Chondrocyte (in vitro differentiated cells): ENCODE results near the gene GPR137B. TPM values are rescaled to one million over a fixed set of nuclear protein-coding genes. Genes with fewer than 3 reads are reported as not detected.
"Not testable (repeated sequence)": the region's sequence is repeated elsewhere in the genome, so short reads cannot be mapped to it uniquely, and the experiment has no call there.

Experiments used
- DNase-seq: peaks from one replicate; pipeline ENCODE4 v3.0.0; 2021; ENCODE audit warnings: mixed read lengths, low spot score
- H3K27ac Mint-ChIP-seq: one replicate; pipeline ENCODE4 v1.8.0; 2021; ENCODE audit warnings: mild to moderate bottlenecking, moderate library complexity, mixed read lengths; ENCODE audit not compliant: unreplicated experiment
- H3K27me3 Mint-ChIP-seq: 2 replicates; pipeline ENCODE4 v1.8.0; 2021; ENCODE audit warnings: low read depth, mixed read lengths
- H3K36me3 Mint-ChIP-seq: 2 replicates; pipeline ENCODE4 v1.8.0; 2021; ENCODE audit warnings: low read depth, mixed read lengths
- H3K4me1 Mint-ChIP-seq: 2 replicates; pipeline ENCODE4 v1.8.0; 2021; ENCODE audit warnings: low read depth, mild to moderate bottlenecking, mixed read lengths
- H3K4me3 Mint-ChIP-seq: one replicate; pipeline ENCODE4 v1.8.0; 2021; ENCODE audit warnings: mild to moderate bottlenecking, moderate library complexity, mixed read lengths; ENCODE audit not compliant: unreplicated experiment
- H3K9me3 Mint-ChIP-seq: 2 replicates; pipeline ENCODE4 v1.8.0; 2021; ENCODE audit warnings: low read depth, mixed read lengths
- total RNA-seq: library from RNA; stranded (reverse); gene quantifications from 3 replicates; pipeline ENCODE4 v1.2.1, GENCODE V29; 2021
- TF ChIP-seq, protein P1 (sequence below): fragments of 200-600 bp; sonication (generic); IDR thresholded peaks from 2 replicates; pipeline ENCODE4 v1.5.0; 2021; ENCODE audit warnings: antibody characterized with exemption, mild to moderate bottlenecking, moderate library complexity

GPR137B gene
- total RNA-seq, 1 donor from 2014 or later: 12.2 TPM

DNA sequence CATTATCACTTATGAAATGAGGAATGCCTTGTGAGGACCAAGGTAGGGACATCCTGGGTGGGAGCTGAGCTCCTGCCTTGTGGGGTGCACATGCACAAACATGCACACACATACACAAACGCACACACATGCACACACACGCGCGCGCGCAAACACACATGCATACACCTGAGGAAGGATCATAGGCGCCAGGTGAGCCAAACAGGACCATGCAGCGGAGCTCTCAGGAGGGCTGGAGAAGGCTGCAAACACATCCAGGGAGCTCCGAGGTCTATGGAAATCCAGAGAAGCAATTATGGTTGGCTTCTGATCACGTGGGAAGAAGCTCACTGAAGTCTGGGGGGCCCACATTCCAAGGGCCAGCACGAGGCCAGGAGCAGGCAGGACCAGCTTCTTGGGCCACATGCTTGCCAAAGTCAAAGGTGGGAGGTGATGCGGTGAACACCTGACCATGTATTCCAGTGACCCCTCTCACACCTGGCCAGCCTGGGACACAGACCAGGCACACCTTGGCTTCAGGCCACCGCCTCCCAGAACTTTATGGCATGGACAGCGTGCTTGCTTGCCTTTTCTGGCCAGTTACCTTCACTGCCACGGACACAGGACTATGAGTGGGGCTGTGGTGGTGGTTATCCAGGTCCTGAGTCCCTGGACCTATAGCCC lies 13.6 kb downstream of the GPR137B start:
- DNase-seq: peak; percentile 63
- Mint-ChIP-seq H3K9me3 (no peaks in the 10 kb centered on the region), H3K36me3 (peaks cover 3% of the 10 kb centered on the region), H3K4me1 (no peaks in the 10 kb centered on the region), H3K27me3 (no peaks in the 10 kb centered on the region), H3K4me3 (no peak overlapping the region), H3K27ac (no peak overlapping the region)
- TF ChIP-seq, protein P1, sequence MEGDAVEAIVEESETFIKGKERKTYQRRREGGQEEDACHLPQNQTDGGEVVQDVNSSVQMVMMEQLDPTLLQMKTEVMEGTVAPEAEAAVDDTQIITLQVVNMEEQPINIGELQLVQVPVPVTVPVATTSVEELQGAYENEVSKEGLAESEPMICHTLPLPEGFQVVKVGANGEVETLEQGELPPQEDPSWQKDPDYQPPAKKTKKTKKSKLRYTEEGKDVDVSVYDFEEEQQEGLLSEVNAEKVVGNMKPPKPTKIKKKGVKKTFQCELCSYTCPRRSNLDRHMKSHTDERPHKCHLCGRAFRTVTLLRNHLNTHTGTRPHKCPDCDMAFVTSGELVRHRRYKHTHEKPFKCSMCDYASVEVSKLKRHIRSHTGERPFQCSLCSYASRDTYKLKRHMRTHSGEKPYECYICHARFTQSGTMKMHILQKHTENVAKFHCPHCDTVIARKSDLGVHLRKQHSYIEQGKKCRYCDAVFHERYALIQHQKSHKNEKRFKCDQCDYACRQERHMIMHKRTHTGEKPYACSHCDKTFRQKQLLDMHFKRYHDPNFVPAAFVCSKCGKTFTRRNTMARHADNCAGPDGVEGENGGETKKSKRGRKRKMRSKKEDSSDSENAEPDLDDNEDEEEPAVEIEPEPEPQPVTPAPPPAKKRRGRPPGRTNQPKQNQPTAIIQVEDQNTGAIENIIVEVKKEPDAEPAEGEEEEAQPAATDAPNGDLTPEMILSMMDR: no peak

DNA sequence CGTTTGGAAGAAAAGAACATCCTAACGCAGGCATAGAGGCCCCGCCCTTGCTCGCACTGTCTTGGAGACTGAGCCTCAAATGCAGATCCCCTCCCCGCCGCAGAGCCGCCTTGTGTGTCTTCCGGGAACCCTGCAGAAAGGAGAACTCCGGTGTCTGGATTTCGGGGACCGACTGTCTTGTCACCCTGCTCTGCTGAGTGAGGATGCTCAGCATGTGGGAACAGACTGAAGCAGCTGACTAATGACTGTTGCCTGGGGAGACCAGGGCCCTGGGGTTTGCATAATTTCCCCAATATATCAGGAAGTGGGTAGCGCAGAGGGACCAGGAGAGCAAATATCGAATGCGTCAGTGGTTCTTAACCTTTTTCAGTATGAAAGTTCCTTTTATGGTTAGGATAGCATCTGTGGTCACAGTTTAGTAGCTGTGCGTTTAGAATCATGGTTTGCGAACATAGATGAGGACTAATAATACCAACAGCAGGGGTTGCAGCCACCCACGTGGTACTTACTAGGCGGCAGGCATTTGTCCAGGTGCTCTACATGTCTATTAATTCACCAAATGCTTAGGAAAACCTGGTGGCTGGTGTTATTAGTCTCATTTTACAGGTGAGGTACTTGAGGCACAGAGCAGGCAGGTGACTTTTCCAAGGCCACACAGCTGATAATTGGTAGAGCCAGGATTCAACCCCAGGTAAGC lies 14.3 kb downstream of the GPR137B start:
- DNase-seq: peak; percentile 79

DNA sequence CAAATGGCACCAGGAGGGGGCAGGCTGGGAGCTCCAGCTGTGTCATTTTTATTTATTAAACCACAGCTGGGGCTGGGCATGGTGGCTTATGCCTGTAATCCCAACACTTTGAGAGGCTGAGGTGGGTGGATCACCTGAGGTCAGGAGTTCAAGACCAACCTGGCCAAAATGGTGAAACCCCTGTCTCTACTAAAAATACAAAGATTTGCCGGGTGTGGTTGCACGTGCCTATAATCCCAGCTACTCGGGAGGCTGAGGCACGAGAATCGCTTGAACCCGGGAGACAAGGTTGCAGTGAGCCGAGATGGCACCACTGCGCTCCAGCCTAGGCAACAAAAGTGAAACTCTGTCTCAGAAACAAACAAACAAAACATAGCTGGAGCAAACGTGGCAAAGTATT lies 15.7 kb downstream of the GPR137B start:
- TF ChIP-seq, protein P1: peak; percentile 37
- H3K27me3 Mint-ChIP-seq, H3K27ac Mint-ChIP-seq, H3K36me3 Mint-ChIP-seq, H3K4me1 Mint-ChIP-seq, H3K4me3 Mint-ChIP-seq: not testable (repeated sequence)
- peak; percentile 14 for DNase-seq
- H3K9me3 Mint-ChIP-seq: peaks cover 11% of the 10 kb centered on the region

More for the DNA sequence above, 14.3 kb downstream of the GPR137B start:
- H3K27me3 Mint-ChIP-seq: no peaks in the 10 kb centered on the region
- TF ChIP-seq, protein P1: no peak
- no peak overlapping the region for H3K27ac Mint-ChIP-seq
- H3K9me3 Mint-ChIP-seq: peaks cover 6% of the 10 kb centered on the region
- H3K36me3 Mint-ChIP-seq: peaks cover 6% of the 10 kb centered on the region
- no peak overlapping the region for H3K4me3 Mint-ChIP-seq
- no peaks in the 10 kb centered on the region for H3K4me1 Mint-ChIP-seq

DNA sequence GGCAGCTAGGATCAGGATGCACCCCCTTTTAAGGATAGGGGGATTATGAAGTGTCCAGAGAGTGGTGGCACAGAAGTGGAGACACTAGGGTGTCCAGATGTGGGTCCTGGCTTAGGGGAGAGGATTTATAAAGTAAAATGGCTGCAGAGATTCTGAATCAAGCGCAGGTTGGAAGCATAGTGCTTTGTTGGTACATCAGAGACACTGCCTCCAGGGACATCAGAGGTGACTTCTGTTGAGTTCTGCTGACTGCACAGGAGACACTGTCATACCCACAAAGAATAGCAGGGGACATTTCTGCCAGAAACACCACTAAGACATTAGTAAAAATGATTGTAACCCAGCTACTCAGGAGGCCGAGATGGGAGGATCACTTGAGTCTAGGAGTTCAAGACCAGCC lies 16.4 kb downstream of the GPR137B start:
- H3K4me1 Mint-ChIP-seq: no peaks in the 10 kb centered on the region
- peaks cover 11% of the 10 kb centered on the region for H3K9me3 Mint-ChIP-seq
- H3K27me3 Mint-ChIP-seq: no peaks in the 10 kb centered on the region
- no peak overlapping the region for H3K27ac Mint-ChIP-seq
- H3K4me3 Mint-ChIP-seq: no peak overlapping the region
- H3K36me3 Mint-ChIP-seq: peaks cover 10% of the 10 kb centered on the region
- TF ChIP-seq, protein P1: no peak
- DNase-seq: no peak

DNA sequence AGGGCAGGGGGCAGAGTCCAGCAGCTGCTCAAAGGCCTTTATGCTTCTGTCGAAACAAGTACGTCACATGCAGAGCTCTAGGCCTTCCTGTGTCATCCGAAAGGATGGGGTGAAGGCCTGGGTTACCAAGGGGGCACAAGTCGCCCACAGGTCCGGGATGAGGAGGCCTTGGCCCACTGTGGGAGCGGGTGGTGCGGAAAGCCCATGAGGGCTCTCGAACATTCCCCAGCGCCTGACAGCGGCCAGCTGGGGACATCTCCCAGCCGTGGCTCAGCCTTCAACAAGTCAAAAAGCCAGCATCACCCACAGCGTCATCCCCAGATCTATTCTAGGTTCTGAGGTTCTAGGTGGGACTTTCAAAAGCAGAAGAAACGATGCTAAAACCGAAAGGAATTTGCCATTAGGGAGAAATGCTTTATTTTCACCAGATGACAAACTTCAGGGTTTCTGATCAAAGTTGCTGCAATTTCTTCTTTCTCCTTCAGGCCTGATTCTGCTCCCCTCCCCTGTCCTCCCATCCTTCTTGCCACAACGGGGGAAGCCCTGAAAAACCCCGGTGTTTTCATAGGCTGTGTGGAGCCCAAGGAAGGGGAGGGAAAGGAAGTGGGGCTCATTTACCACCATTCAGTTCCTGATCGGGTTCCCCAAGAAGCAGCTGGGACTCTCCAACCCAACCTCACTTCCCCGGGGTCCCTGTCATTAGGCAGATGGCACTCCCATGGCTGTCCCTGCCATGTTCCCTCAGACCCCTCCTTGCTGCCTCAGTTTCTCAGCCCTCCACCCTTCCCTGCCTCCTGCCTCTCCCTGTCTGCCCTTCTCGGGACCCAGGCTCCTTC lies 17.6 kb downstream of the GPR137B start:
- Mint-ChIP-seq H3K4me1 (no peaks in the 10 kb centered on the region), H3K4me3 (no peak overlapping the region), H3K27ac (no peak overlapping the region), H3K27me3 (no peaks in the 10 kb centered on the region), H3K36me3 (peaks cover 10% of the 10 kb centered on the region), H3K9me3 (peaks cover 11% of the 10 kb centered on the region)
- TF ChIP-seq, protein P1: no peak
- no peak for DNase-seq
